Thyroid gland (tissue), 4 donors: Measurements from ENCODE around the gene ADGRG1.

Source experiments
- CTCF ChIP-seq, 6 experiments: fragments of 200-600 bp in 3 of 6; fragments of 450-650 bp in 3 of 6; sonication (generic) in 3 of 6; IDR thresholded peaks; one replicate each; pipeline ENCODE4 v1.5.1; 2016 to 2019; ENCODE audit warnings: antibody characterized with exemption in 6 of 6, mild to moderate bottlenecking in 2 of 6, inconsistent platforms in 1 of 6, moderate library complexity in 1 of 6
- POLR2A ChIP-seq, 2 donors: fragments of 450-650 bp; IDR thresholded peaks; one replicate each; pipeline ENCODE4 v1.6.1; 2017; ENCODE audit warnings: antibody characterized with exemption in 2 of 2, mild to moderate bottlenecking in 2 of 2, moderate library complexity in 1 of 2

GRCh38 chr16:57698812-57699405 lies 70.5 kb downstream of the ADGRG1 start:
- TF ChIP-seq CTCF (IDR thresholded peaks at IDR 0.05) (no peak), POLR2A (IDR thresholded peaks at IDR 0.05) (no peak)
